ENCODE data around the gene COQ9.
"Not testable (repeated sequence)": the region's sequence is repeated elsewhere in the genome, so short reads cannot be mapped to it uniquely, and the experiment has no call there.

Gene COQ9, protein sequence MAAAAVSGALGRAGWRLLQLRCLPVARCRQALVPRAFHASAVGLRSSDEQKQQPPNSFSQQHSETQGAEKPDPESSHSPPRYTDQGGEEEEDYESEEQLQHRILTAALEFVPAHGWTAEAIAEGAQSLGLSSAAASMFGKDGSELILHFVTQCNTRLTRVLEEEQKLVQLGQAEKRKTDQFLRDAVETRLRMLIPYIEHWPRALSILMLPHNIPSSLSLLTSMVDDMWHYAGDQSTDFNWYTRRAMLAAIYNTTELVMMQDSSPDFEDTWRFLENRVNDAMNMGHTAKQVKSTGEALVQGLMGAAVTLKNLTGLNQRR

DNA sequence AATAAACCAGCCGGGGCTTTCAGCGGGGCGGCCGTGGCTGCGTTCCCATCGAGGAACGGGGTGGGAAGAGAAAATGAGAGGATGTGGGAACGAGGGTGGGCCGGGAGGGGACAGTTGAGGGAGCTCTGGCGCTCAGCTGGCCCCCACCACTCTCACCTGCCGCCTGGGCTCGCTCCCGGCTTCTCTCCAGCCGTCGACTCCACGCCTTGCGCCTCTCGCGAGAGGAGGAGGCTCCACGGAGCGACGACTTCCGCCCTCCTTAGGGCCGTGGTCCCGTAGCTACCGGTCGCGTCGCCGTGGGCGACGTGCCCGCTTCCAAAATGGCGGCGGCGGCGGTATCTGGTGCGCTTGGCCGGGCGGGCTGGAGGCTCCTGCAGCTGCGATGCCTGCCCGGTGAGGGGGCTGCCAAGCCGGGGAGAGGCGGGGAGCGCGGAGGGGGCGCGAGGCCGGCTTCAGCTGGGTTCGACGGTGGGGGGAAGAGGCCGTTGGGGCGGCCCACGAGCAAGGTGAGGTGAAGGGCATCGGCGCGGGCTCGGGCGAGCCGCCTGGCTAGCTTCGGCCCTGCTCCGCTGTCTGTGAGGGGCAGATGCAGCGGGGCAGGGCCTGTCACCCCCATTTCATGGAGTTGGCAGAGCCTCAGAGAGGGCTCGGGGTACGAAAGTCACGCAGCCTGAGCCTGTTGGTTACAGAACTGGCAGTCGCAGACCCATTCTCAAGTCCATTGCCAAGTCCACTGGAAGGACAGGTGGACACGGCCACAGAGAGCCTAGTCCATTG is at the start of gene COQ9, which contains the start of gene CIAPIN1:
Gene COQ9 (plus strand): TSS at position 294 of the 777 bp plus-strand sequence. CDS start 27 bp downstream, at position 321.
Gene CIAPIN1 (minus strand): TSS at position 200 of the 777 bp plus-strand sequence. CDS start 6,457 bp downstream, outside the sequence.
- Mint-ChIP-seq H3K4me1 (ENCODE audit: low read depth) (peaks cover 22% of the 10 kb centered on the region), H3K4me3 (peak within 1 kb of the TSS; percentile 95), H3K27me3 (ENCODE audit: low read depth) (no peaks in the 10 kb centered on the region), H3K27ac (peak within 1 kb of the TSS; percentile 85), H3K36me3 (ENCODE audit: low read depth) (peaks cover 9% of the 10 kb centered on the region), H3K9me3 (no peaks in the 10 kb centered on the region)

DNA sequence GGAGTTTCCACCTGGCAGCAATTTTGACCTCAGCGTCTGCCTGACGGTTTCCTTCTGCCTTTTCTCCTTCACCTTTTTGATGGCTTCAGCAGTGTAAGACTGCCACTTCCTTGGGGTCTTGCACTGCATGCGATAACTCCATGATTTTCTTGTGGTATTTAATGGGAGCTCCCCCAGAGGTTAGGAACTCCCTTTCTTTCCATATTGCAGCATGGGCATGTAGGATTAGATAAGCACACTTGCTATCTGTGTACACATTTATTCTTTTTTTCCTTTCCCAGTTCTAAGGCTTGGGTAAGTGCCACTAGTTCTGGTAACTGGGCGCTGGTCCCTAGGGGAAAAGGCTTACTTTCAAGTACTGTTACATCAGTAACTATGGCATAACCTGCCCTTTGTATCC is 49.8 kb upstream of the COQ9 start:
- not testable (repeated sequence) for H3K36me3 Mint-ChIP-seq (ENCODE audit: low read depth); H3K9me3 Mint-ChIP-seq; H3K27me3 Mint-ChIP-seq (ENCODE audit: low read depth); H3K27ac Mint-ChIP-seq; H3K4me3 Mint-ChIP-seq; H3K4me1 Mint-ChIP-seq (ENCODE audit: low read depth)

DNA sequence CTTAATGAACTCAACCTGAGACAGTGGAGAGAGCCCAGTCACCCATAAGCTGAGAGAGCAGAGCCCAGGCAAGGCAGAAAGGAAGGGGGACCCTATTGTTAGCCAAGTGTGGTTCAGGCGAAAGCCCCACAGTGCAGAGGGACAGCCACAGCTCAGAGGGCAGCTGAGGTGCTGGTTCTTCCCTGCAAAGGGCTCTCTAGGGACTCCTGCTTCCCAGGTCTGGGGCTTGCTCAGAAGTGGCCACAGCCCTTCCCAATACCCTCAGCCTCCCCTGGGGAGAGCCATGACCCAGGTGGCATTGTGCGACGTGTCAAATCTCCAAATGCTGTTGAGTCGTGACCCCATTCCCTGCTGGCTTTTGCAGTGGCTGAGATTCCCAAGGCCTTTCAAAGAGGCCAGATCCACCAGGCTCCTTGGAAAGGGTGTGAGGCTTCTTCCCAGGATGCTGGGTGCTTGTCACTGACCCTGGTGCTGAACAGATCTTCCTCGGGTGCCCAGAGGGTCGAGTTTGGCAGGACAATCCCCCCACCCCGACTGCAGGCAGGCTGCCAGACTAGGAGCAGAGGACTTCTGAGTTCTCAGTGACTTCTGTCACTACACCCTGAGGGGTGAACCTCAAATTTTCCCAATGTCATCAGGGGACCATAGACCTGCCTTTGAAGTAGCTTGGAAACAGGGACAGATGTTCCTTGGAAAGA is 45.2 kb upstream of the COQ9 start:
- no peaks in the 10 kb centered on the region for H3K36me3 Mint-ChIP-seq (ENCODE audit: low read depth)
- no peaks in the 10 kb centered on the region for H3K4me1 Mint-ChIP-seq (ENCODE audit: low read depth)
- H3K27me3 Mint-ChIP-seq (ENCODE audit: low read depth), result peaks cover 6% of the 10 kb centered on the region
- H3K9me3 Mint-ChIP-seq, result no peaks in the 10 kb centered on the region
- no peak overlapping the region for H3K27ac Mint-ChIP-seq
- H3K4me3 Mint-ChIP-seq, result no peak overlapping the region

DNA sequence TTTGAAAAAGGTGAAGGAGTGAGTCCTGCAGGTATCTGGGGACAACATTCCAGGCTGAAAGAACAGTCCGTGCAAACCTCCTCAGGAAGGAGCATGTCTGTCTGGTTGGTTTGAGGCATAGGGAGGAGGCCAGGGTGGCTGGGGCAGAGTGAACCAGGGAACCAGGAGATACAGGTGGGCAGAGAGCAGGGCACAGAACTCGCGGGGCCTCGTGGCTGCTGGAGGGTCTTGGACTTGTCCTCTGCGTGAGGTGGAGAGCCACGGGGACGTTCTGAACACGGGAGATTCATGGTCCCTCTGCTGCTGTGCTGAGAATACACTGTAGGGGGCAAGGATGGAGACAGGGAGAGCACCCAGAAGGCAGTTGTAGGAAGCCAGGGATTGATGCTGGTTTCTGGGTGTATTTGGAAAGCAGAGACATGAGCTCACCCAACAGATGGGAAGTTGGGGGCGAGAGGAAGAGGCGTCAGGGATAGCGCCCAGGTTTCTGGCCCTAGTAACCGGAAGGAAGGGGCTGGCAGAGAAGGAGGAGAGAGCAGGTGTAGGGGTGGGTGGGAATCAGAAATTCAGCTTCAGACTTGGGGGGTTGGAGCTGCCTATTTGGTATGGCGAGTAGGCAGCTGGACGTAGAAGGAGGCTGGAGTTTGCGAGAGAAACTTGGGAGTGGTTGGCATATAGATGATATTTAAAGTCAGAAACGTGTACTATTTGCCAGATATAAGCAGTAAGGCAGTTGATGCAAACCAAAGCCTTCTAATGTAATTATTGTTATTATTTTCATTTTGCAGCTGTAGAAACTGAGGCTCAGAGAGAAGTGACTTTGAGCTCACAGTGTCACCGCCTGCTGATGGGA is 43.1 kb upstream of the COQ9 start, which contains the start of gene CCL17:
Gene CCL17 (plus strand): TSS at position 803 of the 853 bp plus-strand sequence. CDS start 9,166 bp downstream, outside the sequence.
- Mint-ChIP-seq H3K27me3 (ENCODE audit: low read depth) (peaks cover 6% of the 10 kb centered on the region), H3K4me1 (ENCODE audit: low read depth) (peaks cover 3% of the 10 kb centered on the region), H3K36me3 (ENCODE audit: low read depth) (no peaks in the 10 kb centered on the region), H3K4me3 (no peak within 1 kb of the TSS), H3K27ac (no peak within 1 kb of the TSS), H3K9me3 (no peaks in the 10 kb centered on the region)

DNA sequence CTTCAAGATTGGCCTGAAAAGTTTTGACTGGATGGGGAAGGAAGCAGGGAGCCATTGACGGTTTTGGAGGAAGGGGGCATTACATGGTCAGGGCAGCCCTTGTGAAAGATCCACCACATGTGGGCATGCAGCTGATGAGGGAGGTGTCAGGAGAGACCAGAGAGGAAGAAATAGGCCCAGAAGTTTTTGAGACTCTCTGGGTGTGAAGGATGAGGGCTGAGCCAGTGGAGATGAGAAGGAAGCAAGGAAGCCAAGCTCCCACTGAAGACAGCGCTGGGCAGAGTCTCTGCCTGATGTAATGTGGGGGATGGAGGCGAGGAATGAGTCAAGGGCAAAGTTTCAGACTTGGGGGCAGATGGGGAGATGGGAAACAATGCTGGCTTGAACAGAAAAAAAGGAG is 42.2 kb upstream of the COQ9 start:
- Mint-ChIP-seq H3K9me3 (no peaks in the 10 kb centered on the region), H3K36me3 (ENCODE audit: low read depth) (no peaks in the 10 kb centered on the region), H3K27ac (no peak overlapping the region), H3K4me1 (ENCODE audit: low read depth) (peaks cover 3% of the 10 kb centered on the region), H3K4me3 (no peak overlapping the region), H3K27me3 (ENCODE audit: low read depth) (peaks cover 6% of the 10 kb centered on the region)

DNA sequence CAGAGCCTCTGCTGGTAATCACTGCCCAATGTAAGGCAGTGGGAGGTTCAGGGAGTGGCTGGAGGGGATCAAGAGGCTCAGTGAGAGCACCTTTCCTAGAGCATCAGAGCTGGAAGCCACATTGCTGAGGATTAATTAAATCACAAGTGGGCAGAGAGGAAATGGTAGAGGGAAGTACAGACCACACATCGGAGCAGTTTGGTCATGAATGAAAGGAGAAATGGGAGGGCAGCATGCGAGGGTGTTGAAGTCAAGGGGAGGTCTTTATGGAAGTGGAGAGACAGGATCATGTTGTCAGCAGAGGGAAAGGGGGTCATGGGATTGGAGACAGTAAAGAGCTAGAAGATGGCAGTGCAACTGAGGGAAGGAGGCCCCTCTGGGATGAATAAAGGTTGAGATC is 40.4 kb upstream of the COQ9 start:
- Mint-ChIP-seq H3K27me3 (ENCODE audit: low read depth) (peaks cover 6% of the 10 kb centered on the region), H3K4me3 (no peak overlapping the region), H3K9me3 (no peaks in the 10 kb centered on the region), H3K4me1 (ENCODE audit: low read depth) (peaks cover 3% of the 10 kb centered on the region), H3K27ac (no peak overlapping the region), H3K36me3 (ENCODE audit: low read depth) (no peaks in the 10 kb centered on the region)

DNA sequence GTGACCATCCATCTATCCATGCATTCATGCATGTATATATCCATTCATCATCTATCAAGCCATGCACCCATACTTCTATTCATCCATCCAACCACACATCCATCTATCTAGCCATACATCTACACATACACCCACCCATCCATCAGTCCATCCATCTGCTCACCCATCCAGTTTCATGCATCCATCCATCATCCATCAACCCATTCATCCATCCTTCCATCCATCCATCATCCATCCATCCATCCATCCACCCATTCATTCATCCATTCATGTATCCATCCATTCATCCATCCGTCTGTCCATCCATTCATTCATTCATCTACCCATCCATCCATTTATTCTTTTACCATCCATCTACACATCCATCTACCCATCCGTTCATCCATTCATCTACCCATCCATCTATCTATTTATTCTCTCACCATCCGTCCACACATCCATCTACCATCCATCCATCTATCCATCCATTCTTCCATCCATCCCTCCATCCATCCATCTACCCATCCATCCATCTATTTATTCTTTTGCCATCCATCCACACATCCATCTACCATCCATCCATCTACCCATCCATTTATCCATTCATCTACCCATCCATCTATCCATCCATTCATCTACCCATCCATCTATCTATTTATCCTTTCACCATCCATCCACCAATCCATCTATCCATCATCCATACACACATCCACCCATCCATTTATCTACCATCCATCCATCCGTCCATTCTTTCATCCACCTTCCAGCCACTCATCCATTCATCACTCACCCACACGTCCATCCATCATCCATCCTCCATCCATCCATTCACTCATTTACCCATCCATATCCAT is 39.5 kb upstream of the COQ9 start:
- H3K4me1 Mint-ChIP-seq (ENCODE audit: low read depth), result peaks cover 3% of the 10 kb centered on the region
- no peak overlapping the region for H3K4me3 Mint-ChIP-seq
- no peak overlapping the region for H3K27ac Mint-ChIP-seq
- peaks cover 6% of the 10 kb centered on the region for H3K27me3 Mint-ChIP-seq (ENCODE audit: low read depth)
- H3K9me3 Mint-ChIP-seq, result no peaks in the 10 kb centered on the region
- H3K36me3 Mint-ChIP-seq (ENCODE audit: low read depth), result no peaks in the 10 kb centered on the region

DNA sequence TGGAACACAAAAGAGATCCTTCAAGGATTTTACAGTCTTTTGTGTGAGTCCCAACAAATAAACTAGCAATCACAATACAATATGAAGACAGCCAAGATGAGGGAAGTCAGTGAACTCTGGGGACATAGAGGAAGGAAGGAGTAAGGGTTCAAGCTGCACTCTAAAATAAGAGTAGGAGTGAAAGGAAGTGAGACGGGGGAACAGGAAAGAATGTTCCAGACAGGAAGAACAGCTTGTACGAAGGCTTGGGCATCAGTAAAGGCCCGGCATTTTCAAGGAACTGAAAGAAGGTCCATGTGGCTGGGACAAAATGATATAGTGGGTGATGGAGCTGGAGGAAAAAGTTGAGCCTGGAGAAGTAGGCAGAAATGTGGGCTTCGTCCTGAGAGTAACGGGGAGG is 38.2 kb upstream of the COQ9 start:
- no peak overlapping the region for H3K27ac Mint-ChIP-seq
- no peaks in the 10 kb centered on the region for H3K36me3 Mint-ChIP-seq (ENCODE audit: low read depth)

DNA sequence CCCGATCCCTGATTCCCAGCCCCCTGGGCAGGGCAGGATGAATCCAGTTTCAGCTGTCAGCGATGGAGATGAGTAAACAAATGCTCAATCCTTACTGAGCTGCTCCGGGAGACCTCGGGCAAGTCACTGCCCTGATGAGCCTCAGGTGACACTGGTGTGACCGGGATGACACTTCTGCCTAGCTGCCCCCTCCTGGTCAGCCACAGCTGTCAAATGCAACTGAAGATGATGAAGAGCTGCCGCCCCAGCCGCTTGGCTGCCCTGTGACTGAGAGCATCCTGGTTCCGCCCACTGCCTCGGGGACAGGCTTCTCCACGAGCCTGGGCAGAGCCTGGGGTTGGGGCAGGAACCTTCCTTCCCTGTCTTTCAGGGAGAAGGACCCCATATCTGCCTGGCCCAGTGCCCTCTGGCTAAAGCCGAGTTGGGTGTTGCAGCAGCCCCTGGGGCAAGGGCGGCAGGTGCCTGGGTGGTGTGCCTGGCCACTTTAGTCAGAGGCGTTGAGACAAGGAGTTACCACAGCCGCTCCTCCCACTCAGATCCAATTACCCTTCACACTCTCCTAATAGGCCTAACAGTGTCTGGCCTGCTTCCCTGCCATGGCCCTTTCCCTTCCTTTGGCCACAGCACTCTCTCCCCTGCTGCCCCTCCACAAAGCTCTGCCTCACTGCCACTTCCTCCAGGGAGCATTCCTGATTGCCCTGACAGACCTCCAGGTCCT is 37.2 kb upstream of the COQ9 start:
- Mint-ChIP-seq H3K9me3 (no peaks in the 10 kb centered on the region), H3K27me3 (ENCODE audit: low read depth) (peaks cover 5% of the 10 kb centered on the region), H3K36me3 (ENCODE audit: low read depth) (no peaks in the 10 kb centered on the region), H3K27ac (no peak overlapping the region), H3K4me3 (no peak overlapping the region), H3K4me1 (ENCODE audit: low read depth) (peaks cover 3% of the 10 kb centered on the region)

More for the DNA sequence above, 38.2 kb upstream of the COQ9 start:
- peaks cover 6% of the 10 kb centered on the region for H3K27me3 Mint-ChIP-seq (ENCODE audit: low read depth)
- peaks cover 3% of the 10 kb centered on the region for H3K4me1 Mint-ChIP-seq (ENCODE audit: low read depth)
- H3K9me3 Mint-ChIP-seq, result no peaks in the 10 kb centered on the region
- no peak overlapping the region for H3K4me3 Mint-ChIP-seq

DNA sequence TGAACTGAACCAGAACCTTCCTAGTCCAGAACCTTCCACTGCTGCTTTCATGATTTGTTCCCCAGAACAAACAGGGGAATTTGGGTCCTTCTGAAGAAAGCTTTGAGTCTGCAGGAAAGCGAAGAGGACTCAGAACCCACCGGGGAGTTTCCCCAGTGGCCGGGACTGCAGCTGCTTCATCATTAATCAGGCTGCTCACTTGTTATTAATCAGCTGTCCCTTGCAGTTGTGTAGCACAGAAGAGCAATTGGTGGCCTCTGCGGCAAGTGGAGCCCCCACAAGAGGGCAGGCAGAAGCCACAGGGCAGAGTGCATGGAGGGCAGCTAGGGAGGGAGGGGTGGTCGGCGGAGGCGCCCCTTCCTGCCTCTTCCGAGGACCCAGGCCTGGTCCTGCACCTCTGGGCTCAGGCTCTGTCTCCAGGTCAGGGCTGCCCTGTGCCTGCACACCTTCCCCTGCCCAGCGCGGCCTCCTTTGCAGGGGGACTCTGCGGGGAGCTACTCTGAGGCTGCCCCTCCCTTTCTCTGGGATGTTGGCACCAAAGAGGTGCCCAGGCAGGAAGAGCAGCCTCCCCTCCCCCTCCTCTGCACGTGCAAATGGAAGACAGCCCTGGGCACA is 35.8 kb upstream of the COQ9 start:
- Mint-ChIP-seq H3K27me3 (ENCODE audit: low read depth) (no peaks in the 10 kb centered on the region), H3K36me3 (ENCODE audit: low read depth) (no peaks in the 10 kb centered on the region), H3K27ac (no peak overlapping the region), H3K9me3 (no peaks in the 10 kb centered on the region), H3K4me3 (no peak overlapping the region), H3K4me1 (ENCODE audit: low read depth) (peaks cover 3% of the 10 kb centered on the region)

DNA sequence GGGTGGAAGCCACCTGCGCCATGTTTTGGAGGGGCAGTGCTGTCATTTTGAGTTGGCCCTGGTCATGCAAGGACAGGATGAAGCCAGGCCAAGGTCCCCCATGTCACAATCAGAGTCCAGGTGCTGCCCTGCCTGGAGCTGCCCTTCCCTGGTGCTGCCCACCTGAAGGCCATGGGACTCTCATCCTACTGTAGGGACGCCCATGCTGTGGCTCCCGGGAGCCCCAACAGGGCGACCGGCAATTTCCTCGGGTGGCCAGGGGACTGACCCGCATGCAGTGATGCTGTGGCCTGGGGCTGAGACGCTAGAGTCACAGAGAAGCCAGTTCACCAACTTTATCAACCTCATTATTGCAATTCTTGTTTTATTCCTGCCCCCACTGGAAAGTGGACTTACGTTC is 34.7 kb upstream of the COQ9 start:
- Mint-ChIP-seq H3K36me3 (ENCODE audit: low read depth) (no peaks in the 10 kb centered on the region), H3K4me3 (no peak overlapping the region), H3K27me3 (ENCODE audit: low read depth) (no peaks in the 10 kb centered on the region), H3K4me1 (ENCODE audit: low read depth) (peaks cover 8% of the 10 kb centered on the region), H3K27ac (no peak overlapping the region), H3K9me3 (no peaks in the 10 kb centered on the region)

DNA sequence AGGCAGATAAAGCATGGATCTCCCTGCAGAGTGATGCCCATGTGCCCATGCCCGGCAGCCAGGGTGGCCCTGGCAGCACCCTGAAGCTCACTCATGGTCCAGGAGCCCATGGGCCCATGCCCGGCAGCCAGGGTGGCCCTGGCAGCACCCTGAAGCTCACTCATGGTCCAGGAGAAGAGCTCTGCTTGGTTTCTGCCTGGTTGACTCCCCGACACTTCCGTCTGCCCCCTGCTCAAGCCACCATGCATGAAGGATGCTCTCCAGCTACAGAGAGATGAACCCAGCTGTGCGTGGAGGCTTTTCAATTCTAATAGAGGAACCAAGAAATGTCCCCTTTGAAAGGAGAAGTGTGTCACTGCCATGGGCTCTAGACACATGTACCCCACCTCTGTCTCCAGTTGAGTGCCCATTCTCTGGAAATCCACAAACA is 34.0 kb upstream of the COQ9 start:
- Mint-ChIP-seq H3K9me3 (no peaks in the 10 kb centered on the region), H3K27me3 (ENCODE audit: low read depth) (no peaks in the 10 kb centered on the region), H3K4me1 (ENCODE audit: low read depth) (peaks cover 12% of the 10 kb centered on the region), H3K27ac (no peak overlapping the region), H3K4me3 (no peak overlapping the region), H3K36me3 (ENCODE audit: low read depth) (no peaks in the 10 kb centered on the region)

Measured in T-helper 1 cell treated with Interleukin-12 subunit alpha and Interleukin-12 subunit beta and Interleukin-4 antibody, amounts not matched to agents 30 μg/mL and 1 μg/mL, for 36 hours (primary cell).